ENCODE data around the gene CCR1.

DNA sequence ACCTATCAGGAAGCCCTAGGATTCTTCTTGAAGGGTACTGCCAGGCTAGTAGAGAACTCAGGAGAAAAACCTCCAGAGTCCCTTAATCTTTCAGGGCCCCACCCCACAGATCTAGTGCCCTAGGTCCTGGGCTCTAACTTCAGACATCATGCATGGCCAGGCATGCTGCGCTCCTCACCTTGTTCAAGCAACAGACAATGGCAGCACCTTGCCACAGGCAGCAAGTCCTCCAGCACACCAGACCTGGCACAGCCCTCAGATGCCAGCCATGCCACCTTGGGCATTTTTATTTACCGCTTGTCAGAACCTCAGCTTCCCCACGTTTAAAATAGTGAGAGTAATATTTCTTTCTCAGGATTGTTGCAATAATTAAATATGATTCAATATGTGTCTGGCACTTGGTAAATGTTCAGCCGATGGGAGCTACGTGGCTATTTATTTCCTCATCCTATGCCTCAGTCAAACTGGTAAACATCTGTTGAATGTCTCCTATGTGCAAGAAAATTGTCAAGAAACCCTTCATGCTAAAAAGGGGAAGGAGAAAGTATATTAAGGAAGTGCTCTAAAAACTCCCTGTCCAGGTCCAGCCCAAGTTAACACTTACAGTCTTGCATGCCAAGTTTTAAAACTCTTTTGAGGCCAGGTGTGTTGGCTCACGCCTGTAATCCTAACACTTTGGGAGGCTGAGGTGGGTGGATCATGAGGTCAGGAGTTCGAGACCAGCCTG, 14.5 kb upstream of the CCR1 start:
- TF ChIP-seq, protein P1, sequence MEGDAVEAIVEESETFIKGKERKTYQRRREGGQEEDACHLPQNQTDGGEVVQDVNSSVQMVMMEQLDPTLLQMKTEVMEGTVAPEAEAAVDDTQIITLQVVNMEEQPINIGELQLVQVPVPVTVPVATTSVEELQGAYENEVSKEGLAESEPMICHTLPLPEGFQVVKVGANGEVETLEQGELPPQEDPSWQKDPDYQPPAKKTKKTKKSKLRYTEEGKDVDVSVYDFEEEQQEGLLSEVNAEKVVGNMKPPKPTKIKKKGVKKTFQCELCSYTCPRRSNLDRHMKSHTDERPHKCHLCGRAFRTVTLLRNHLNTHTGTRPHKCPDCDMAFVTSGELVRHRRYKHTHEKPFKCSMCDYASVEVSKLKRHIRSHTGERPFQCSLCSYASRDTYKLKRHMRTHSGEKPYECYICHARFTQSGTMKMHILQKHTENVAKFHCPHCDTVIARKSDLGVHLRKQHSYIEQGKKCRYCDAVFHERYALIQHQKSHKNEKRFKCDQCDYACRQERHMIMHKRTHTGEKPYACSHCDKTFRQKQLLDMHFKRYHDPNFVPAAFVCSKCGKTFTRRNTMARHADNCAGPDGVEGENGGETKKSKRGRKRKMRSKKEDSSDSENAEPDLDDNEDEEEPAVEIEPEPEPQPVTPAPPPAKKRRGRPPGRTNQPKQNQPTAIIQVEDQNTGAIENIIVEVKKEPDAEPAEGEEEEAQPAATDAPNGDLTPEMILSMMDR (conservative IDR thresholded peaks at IDR 0.05), result no peak
- no peak for TF ChIP-seq EZH2 (IDR thresholded peaks at IDR 0.05; ENCODE audit: low read depth)
